ENCODE data around the gene THNSL1.
A peak's percentile ranks its signal among the peaks of the same experiment; 100 is the strongest.
"Not testable (repeated sequence)": the region's sequence is repeated elsewhere in the genome, so short reads cannot be mapped to it uniquely, and the experiment has no call there.

THNSL1 gene

GRCh38 chr10:24992512-24993133 lies 23.8 kb upstream of the THNSL1 start:
- H3K4me1 Mint-ChIP-seq = no peaks in the 10 kb centered on the region

GRCh38 chr10:24993237-24993958 lies 23.0 kb upstream of the THNSL1 start:
- Mint-ChIP-seq H3K27ac (no peak overlapping the region), H3K36me3 (ENCODE audit: low read depth) (no peaks in the 10 kb centered on the region), H3K4me1 (no peaks in the 10 kb centered on the region), H3K4me3 (no peak overlapping the region), H3K9me3 (no peaks in the 10 kb centered on the region), H3K27me3 (ENCODE audit: low read depth) (no peaks in the 10 kb centered on the region)
- no peak for TF ChIP-seq CTCF (IDR thresholded peaks at IDR 0.05; ENCODE audit: unreplicated experiment in 3 of 3)

More at GRCh38 chr10:24992512-24993133, 23.8 kb upstream of the THNSL1 start:
- H3K4me3 Mint-ChIP-seq = no peak overlapping the region
- no peak for TF ChIP-seq CTCF (IDR thresholded peaks at IDR 0.05; ENCODE audit: unreplicated experiment in 3 of 3)
- H3K27ac Mint-ChIP-seq = no peak overlapping the region
- no peaks in the 10 kb centered on the region for H3K36me3 Mint-ChIP-seq (ENCODE audit: low read depth)
- no peaks in the 10 kb centered on the region for H3K9me3 Mint-ChIP-seq
- H3K27me3 Mint-ChIP-seq (ENCODE audit: low read depth) = no peaks in the 10 kb centered on the region

GRCh38 chr10:24995072-24995471 lies 21.3 kb upstream of the THNSL1 start:
- no peak for TF ChIP-seq CTCF (IDR thresholded peaks at IDR 0.05; ENCODE audit: unreplicated experiment in 3 of 3)
- H3K27me3 Mint-ChIP-seq (ENCODE audit: low read depth) = no peaks in the 10 kb centered on the region
- H3K4me1 Mint-ChIP-seq = no peaks in the 10 kb centered on the region
- no peak overlapping the region for H3K4me3 Mint-ChIP-seq
- H3K27ac Mint-ChIP-seq = no peak overlapping the region
- no peaks in the 10 kb centered on the region for H3K9me3 Mint-ChIP-seq
- H3K36me3 Mint-ChIP-seq (ENCODE audit: low read depth) = no peaks in the 10 kb centered on the region

GRCh38 chr10:24998044-24998443 lies 18.4 kb upstream of the THNSL1 start:
- no peaks in the 10 kb centered on the region for H3K27me3 Mint-ChIP-seq (ENCODE audit: low read depth)
- no peaks in the 10 kb centered on the region for H3K36me3 Mint-ChIP-seq (ENCODE audit: low read depth)
- H3K27ac Mint-ChIP-seq = no peak overlapping the region
- no peak overlapping the region for H3K4me3 Mint-ChIP-seq
- no peak for TF ChIP-seq CTCF (IDR thresholded peaks at IDR 0.05; ENCODE audit: unreplicated experiment in 3 of 3)
- no peaks in the 10 kb centered on the region for H3K4me1 Mint-ChIP-seq
- peaks cover 18% of the 10 kb centered on the region for H3K9me3 Mint-ChIP-seq

- not testable (repeated sequence) for H3K27me3 Mint-ChIP-seq (ENCODE audit: low read depth); H3K4me3 Mint-ChIP-seq; H3K9me3 Mint-ChIP-seq; H3K4me1 Mint-ChIP-seq; H3K27ac Mint-ChIP-seq; H3K36me3 Mint-ChIP-seq (ENCODE audit: low read depth)
Observed at GRCh38 chr10:25011591-25011990, 4.8 kb upstream of the THNSL1 start.

- no peak for TF ChIP-seq CTCF (IDR thresholded peaks at IDR 0.05; ENCODE audit: unreplicated experiment in 3 of 3)
- peak overlapping the region; percentile 42 to 91 (median 59) for H3K4me3 Mint-ChIP-seq
- H3K27ac Mint-ChIP-seq = peak overlapping the region in 1 of 3 experiments; percentile 28
- no peaks in the 10 kb centered on the region for H3K27me3 Mint-ChIP-seq (ENCODE audit: low read depth)
- H3K9me3 Mint-ChIP-seq = peaks cover 5% of the 10 kb centered on the region
- H3K36me3 Mint-ChIP-seq (ENCODE audit: low read depth) = peaks cover 4% of the 10 kb centered on the region
- peaks cover 17% of the 10 kb centered on the region for H3K4me1 Mint-ChIP-seq
Observed at GRCh38 chr10:25014579-25014978, 1.8 kb upstream of the THNSL1 start.

All from nephron (organoid).